ENCODE results near the gene KRT72.

GRCh38 chr12:52630008-52630500 is 28.8 kb upstream of the KRT72 start:
- no peak for TF ChIP-seq CTCF (IDR thresholded peaks at IDR 0.05; ENCODE audit: poor library complexity)
- no peak for TF ChIP-seq EZH2 (IDR thresholded peaks at IDR 0.05; ENCODE audit: borderline replicate concordance)

Measured in hepatocyte (in vitro differentiated cells).